GM18951 (cell line): ENCODE results near the gene ERRFI1.

Experiments
- POLR2A ChIP-seq: IDR thresholded peaks from 4 replicates; pipeline ENCODE4 v1.6.1; 2011; ENCODE audit warnings: mild to moderate bottlenecking; ENCODE audit not compliant: insufficient read length, insufficient read depth; ENCODE audit errors: extremely low read depth
- in situ Hi-C: fragments of 300-500 bp; cut with MboI; formaldehyde crosslinking; loops from one replicate; pipeline ENCODE4 v1.12.0; 2022; ENCODE audit warnings: low sequenced_read_pairs, mixed read lengths, inconsistent platforms; ENCODE audit not compliant: unreplicated experiment

The ERRFI1 gene

GRCh38 chr1:8031176-8031785 is 5.2 kb upstream of the ERRFI1 start:
- in situ Hi-C loops = no loop called here
- no peak for TF ChIP-seq POLR2A

- in situ Hi-C loops = no loop called here
- TF ChIP-seq POLR2A = no peak
Observed at GRCh38 chr1:8028571-8028910, 2.4 kb upstream of the ERRFI1 start.

- no peak for TF ChIP-seq POLR2A
- in situ Hi-C loops = no loop called here
Observed at GRCh38 chr1:8027748-8028570, 1.9 kb upstream of the ERRFI1 start.

GRCh38 chr1:8026976-8027747 is 1.1 kb upstream of the ERRFI1 start:
- no peak for TF ChIP-seq POLR2A
- in situ Hi-C loops = no loop called here

- no peak for TF ChIP-seq POLR2A
- in situ Hi-C loops = no loop called here
Observed at GRCh38 chr1:8025671-8026144, 401 bp downstream of the ERRFI1 start.

- TF ChIP-seq POLR2A = no peak
- in situ Hi-C loops = no loop called here
Observed at GRCh38 chr1:8025061-8025670, 943 bp downstream of the ERRFI1 start.

- in situ Hi-C loops = loop anchor here (25.0 kb wide), 1 partner anchor 813 kb away; no protein-coding TSS in a partner anchor
- no peak for TF ChIP-seq POLR2A
Observed at GRCh38 chr1:8024329-8024728, 1.8 kb downstream of the ERRFI1 start.

- in situ Hi-C loops = loop anchor here (25.0 kb wide), 1 partner anchor 813 kb away; no protein-coding TSS in a partner anchor
- TF ChIP-seq POLR2A = no peak
Observed at GRCh38 chr1:8023995-8024313, 2.2 kb downstream of the ERRFI1 start.

- in situ Hi-C loops = loop anchor here (25.0 kb wide), 1 partner anchor 814 kb away; no protein-coding TSS in a partner anchor
- TF ChIP-seq POLR2A = no peak
Observed at GRCh38 chr1:8023287-8023994, 2.7 kb downstream of the ERRFI1 start.

- TF ChIP-seq POLR2A = no peak
- in situ Hi-C loops = loop anchor here (25.0 kb wide), 1 partner anchor 815 kb away; no protein-coding TSS in a partner anchor
Observed at GRCh38 chr1:8022395-8023286, 3.5 kb downstream of the ERRFI1 start.

- no peak for TF ChIP-seq POLR2A
- in situ Hi-C loops = loop anchor here (25.0 kb wide), 1 partner anchor 816 kb away; no protein-coding TSS in a partner anchor
Observed at GRCh38 chr1:8021676-8022266, 4.3 kb downstream of the ERRFI1 start.
